ACC112 (cell line): ENCODE measurements around the gene SEPTIN6.
"Not testable (repeated sequence)": the region's sequence is repeated elsewhere in the genome, so short reads cannot be mapped to it uniquely, and the experiment has no call there.

ENCODE experiments used
- H2AFZ ChIP-seq: fragments of 200-600 bp; sonication (generic); one replicate; pipeline ENCODE4 v1.6.0; 2017; ENCODE audit warnings: antibody characterized with exemption, low read length; ENCODE audit not compliant: unreplicated experiment
- H3K27ac ChIP-seq: fragments of 200-600 bp; sonication (generic); 2 replicates; pipeline ENCODE4 v1.5.1; 2014; ENCODE audit warnings: low read depth, mild to moderate bottlenecking, antibody characterized with exemption, low read length, moderate library complexity
- H3K27me3 ChIP-seq: fragments of 200-600 bp; sonication (generic); 2 replicates; pipeline ENCODE4 v1.6.1; 2014; ENCODE audit warnings: mild to moderate bottlenecking, antibody characterized with exemption, low read length, moderate library complexity, mixed read lengths; ENCODE audit not compliant: insufficient read depth
- H3K36me3 ChIP-seq: fragments of 200-600 bp; sonication (generic); 2 replicates; pipeline ENCODE4 v1.6.1; 2016; ENCODE audit warnings: mild to moderate bottlenecking, antibody characterized with exemption, low read length, moderate library complexity, mixed read lengths; ENCODE audit not compliant: insufficient read depth
- H3K4me1 ChIP-seq: fragments of 200-600 bp; sonication (generic); one replicate; pipeline ENCODE4 v1.6.1; 2016; ENCODE audit warnings: low read length, mixed read lengths; ENCODE audit not compliant: insufficient read depth, unreplicated experiment, control insufficient read depth
- H3K4me3 ChIP-seq: fragments of 200-600 bp; sonication (generic); 2 replicates; pipeline ENCODE4 v1.5.1; 2014; ENCODE audit warnings: mild to moderate bottlenecking, low read depth, low read length
- H3K79me2 ChIP-seq: fragments of 200-600 bp; sonication (generic); one replicate; pipeline ENCODE4 v1.6.0; 2016; ENCODE audit warnings: low read length; ENCODE audit not compliant: control insufficient read depth, unreplicated experiment, insufficient read depth

SEPTIN6 gene

DNA sequence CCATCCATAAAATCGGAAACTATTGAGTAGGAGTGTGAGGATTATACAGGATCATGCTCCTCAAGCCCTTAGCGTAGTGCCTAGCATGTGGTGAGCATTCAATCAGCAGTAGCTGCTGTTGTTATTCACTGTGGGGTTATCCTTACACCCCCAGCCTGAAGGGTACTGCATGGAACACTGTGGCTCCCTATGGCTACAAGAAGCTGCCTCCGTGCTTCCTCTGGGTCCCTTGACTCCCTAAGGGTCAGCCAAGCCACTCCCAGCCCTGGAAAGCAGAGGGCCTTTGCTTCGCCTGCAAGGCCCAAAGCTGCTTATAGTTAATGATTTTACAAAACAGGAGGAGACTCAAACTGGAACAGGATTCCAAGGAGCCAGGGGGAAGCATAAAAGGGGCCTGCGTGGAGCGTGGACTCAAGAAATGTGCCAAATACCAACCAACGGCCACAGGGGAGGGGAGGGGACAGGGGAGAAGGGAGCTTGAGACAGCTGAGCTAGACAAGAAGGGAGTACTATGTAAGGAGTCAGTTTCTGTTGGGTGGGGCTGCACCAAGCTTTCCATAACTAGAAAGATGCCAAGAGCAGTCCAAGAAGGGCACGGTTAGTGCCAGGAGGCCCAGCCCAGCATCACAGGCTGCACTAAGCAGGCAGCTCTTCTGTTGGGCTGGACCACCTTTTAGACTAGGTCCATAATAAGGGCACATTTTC, 15.9 kb downstream of the SEPTIN6 start:
- Histone ChIP-seq H3K27me3 (no peaks in the 10 kb centered on the region), H3K4me3 (no peak overlapping the region), H3K79me2 (no peaks in the 10 kb centered on the region), H3K4me1 (no peaks in the 10 kb centered on the region), H3K36me3 (no peaks in the 10 kb centered on the region), H2AFZ (no peak overlapping the region), H3K27ac (no peak overlapping the region)

DNA sequence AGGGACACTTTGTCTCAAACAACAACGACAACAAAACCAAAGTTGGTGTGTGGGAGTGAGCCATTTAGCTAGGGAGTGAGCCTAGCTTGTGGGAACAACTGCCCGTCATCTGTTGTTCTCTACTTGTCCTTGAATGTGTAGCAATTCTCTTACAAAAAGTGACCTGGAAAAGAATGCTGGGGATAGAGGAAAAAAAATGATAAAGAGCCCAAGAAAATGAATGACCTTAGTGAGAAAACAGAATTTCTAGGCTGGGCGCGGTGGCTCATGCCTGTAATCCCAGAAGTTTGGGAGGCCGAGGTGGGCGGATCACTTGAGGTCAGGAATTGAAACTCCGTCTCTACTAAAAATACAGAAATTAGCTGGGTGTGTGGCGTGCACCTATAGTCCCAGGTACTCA, 19.6 kb downstream of the SEPTIN6 start:
- Histone ChIP-seq H3K79me2 (no peaks in the 10 kb centered on the region), H3K36me3 (no peaks in the 10 kb centered on the region), H3K4me1 (no peaks in the 10 kb centered on the region)

DNA sequence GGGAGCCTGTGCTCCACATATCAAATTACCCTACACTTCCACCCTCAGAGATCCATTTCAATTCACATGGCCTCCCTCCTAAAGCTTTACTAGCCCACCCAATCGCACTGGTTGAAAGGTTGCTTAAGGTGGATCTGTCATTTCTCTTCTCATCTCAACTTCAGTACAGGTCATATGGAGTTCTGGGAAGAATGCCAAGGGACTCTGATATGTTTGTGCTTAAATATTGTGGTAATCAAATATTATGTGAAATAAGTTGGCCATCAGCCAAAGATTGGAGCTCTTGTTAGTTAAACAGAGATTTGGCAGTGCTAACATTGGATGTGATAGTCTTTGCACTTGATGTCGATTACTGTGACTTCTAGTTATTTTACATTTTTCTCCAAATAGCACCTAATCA, 20.5 kb downstream of the SEPTIN6 start:
- H3K36me3 ChIP-seq: no peaks in the 10 kb centered on the region
- H3K4me1 ChIP-seq: no peaks in the 10 kb centered on the region
- H3K79me2 ChIP-seq: no peaks in the 10 kb centered on the region
- no peak overlapping the region for H3K4me3 ChIP-seq
- no peaks in the 10 kb centered on the region for H3K27me3 ChIP-seq
- no peak overlapping the region for H3K27ac ChIP-seq
- no peak overlapping the region for H2AFZ ChIP-seq

More for the DNA sequence above, 19.6 kb downstream of the SEPTIN6 start:
- Histone ChIP-seq H3K27me3 (no peaks in the 10 kb centered on the region), H2AFZ (no peak overlapping the region), H3K4me3 (no peak overlapping the region), H3K27ac (no peak overlapping the region)

DNA sequence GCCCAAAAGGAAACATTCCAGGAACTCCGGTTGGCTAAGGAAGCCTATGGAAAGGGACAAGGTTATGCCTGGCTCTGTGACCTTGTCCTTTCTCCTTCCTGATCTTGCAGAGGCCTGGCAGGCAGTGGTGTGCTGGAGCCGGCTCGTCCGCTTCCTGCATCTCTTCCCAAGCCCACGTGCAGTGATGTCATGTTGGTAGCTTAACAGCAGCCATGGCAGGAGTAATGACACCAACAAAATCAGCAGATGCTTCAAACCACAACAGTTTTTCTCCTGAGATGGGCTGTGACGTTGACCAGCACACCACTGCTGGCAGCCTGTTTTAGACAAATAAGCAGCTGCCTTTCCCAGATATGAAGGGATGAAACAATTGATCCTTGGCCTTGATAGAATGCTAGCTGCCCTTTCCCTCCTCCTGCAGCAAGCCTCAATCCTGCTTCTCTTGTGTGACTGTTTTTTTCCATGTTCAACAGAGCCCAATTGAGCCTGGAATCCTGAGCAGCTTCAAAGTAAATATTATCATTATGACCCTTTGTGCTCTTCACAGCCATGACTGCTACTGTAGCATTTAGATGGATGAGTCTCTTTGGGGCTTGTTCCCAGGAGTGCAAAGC, 23.4 kb downstream of the SEPTIN6 start:
- H3K27ac ChIP-seq: no peak overlapping the region
- H3K27me3 ChIP-seq: no peaks in the 10 kb centered on the region
- no peak overlapping the region for H3K4me3 ChIP-seq
- H3K4me1 ChIP-seq: no peaks in the 10 kb centered on the region
- H3K79me2 ChIP-seq: no peaks in the 10 kb centered on the region
- H3K36me3 ChIP-seq: no peaks in the 10 kb centered on the region
- no peak overlapping the region for H2AFZ ChIP-seq

DNA sequence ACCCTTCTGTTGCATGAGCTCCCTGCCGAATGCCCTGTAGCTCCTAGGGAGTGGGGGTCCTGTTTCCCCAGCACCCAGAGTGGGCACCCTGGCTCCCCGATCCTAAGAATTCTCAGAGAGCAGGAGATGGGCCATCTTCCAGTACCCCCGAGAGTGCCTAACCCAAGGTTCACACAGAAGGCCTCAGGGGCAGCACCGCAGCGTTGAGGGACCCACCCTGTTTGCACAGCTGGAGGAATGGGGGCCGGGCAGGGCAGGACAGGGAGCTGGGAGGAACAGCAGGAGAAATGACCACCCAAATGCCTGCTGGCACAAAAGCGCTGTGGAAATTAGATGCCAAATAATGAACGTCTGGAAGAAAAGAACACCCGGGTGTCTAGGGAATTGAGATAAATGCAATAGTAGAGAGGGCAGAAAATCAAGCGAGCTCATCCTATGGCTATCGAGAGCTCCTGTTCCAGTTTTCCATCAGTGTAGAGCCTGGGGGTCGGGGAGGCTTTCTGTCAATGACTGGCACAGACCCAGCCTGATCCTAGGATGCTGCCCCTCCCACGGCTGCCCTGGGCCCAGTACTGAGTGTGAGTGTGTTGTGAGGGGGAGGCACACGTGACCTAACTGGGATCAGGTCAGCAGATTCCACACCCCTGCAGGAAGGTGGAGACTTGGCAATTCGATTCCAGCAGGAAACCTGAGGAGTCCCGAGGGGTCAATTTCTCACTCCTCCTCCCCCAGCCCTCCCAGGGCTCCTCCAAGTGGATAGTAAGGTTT, 25.7 kb downstream of the SEPTIN6 start:
- Histone ChIP-seq H3K27me3 (no peaks in the 10 kb centered on the region), H3K27ac (no peak overlapping the region), H3K36me3 (no peaks in the 10 kb centered on the region), H3K79me2 (no peaks in the 10 kb centered on the region), H2AFZ (no peak overlapping the region), H3K4me3 (no peak overlapping the region), H3K4me1 (no peaks in the 10 kb centered on the region)

DNA sequence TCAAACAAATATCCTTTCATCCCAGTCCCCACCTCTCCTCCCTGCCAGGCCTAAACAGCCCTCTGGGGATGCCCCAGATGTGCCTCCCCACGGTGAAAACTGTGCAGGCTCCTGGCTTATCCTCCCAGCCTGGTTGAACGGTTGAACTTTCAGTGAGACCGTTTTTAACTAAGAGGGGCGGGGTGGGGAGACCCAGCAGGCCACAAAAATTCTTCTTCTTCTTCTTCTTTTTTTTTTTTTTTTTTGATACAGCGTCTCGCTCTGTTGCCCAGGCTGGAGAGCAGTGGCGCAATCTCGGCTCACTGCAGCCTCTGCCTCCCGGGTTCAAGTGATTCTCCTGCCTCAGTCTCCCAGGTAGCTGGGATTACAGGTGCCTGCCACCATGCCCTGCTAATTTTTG, 28.1 kb downstream of the SEPTIN6 start:
- H3K27me3 ChIP-seq, H3K4me1 ChIP-seq, H2AFZ ChIP-seq, H3K36me3 ChIP-seq, H3K4me3 ChIP-seq, H3K79me2 ChIP-seq, H3K27ac ChIP-seq: not testable (repeated sequence)

DNA sequence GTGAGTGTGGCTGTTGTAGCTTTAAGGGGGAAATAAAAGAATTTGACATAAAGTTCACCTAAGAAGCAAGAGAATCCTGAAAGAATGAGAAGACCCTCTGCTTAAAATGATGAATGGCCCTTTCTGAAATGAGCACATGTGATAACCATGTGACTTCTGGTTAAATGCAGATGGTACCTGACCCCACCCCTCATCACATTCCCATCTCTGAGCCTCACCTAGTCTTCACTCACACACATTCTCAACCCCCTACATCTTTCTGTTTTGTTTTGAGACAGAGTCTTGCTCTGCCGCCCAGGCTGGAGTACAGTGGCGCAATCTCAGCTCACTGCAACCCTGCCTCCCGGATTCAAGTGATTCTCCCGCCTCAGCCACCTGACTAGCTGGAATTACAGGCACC, 31.5 kb downstream of the SEPTIN6 start:
- no peaks in the 10 kb centered on the region for H3K79me2 ChIP-seq
- H3K4me1 ChIP-seq: no peaks in the 10 kb centered on the region
- no peak overlapping the region for H2AFZ ChIP-seq
- no peaks in the 10 kb centered on the region for H3K36me3 ChIP-seq
- no peaks in the 10 kb centered on the region for H3K27me3 ChIP-seq
- H3K4me3 ChIP-seq: no peak overlapping the region
- H3K27ac ChIP-seq: no peak overlapping the region

DNA sequence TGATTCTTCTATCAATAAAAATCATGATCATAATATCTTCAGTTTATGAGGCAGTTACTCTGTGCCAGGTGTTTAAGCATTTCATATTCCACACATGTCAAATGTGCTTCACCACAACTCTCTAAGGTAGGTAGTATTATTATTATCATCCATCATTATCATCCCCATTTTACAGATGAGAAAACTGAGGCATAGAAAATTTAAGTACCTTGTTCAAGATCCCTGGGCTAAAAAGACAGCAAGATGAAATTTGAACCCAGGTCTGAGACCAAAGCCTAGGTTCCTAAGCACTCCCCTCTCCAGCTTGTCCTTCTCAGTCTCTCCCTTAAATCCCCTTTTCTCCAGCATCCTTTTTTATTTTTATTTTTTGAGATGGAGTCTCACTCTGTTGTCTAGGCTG, 33.4 kb downstream of the SEPTIN6 start:
- no peak overlapping the region for H2AFZ ChIP-seq
- H3K4me1 ChIP-seq: peaks cover 11% of the 10 kb centered on the region
- no peak overlapping the region for H3K27ac ChIP-seq
- no peak overlapping the region for H3K4me3 ChIP-seq
- no peaks in the 10 kb centered on the region for H3K79me2 ChIP-seq
- no peaks in the 10 kb centered on the region for H3K36me3 ChIP-seq
- H3K27me3 ChIP-seq: no peaks in the 10 kb centered on the region

DNA sequence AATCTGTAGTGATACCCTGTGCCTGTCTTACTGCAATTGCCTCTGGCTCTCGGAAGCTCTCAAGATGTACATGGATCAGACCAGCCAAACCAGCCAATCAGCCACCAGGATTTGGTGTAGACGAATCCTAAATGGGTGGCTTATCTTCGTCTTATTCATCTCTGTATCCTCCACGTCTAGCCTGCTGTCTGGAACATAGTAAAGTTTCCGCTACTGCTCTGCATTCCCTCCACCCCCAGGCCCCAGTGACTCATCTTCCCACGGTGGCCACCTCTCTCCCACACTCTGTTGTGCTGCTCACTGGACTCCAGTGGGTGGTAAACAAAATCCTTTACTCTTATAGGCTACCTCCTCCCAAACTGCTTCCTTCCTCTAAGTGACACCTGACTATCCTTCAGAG, 37.8 kb downstream of the SEPTIN6 start:
- H3K4me1 ChIP-seq: peaks cover 14% of the 10 kb centered on the region
- no peaks in the 10 kb centered on the region for H3K36me3 ChIP-seq
- H3K27me3 ChIP-seq: no peaks in the 10 kb centered on the region
- H3K79me2 ChIP-seq: no peaks in the 10 kb centered on the region
- no peak overlapping the region for H2AFZ ChIP-seq
- no peak overlapping the region for H3K4me3 ChIP-seq
- peak overlapping the region; percentile 53; the same call in 1 of the 2 replicates for H3K27ac ChIP-seq

DNA sequence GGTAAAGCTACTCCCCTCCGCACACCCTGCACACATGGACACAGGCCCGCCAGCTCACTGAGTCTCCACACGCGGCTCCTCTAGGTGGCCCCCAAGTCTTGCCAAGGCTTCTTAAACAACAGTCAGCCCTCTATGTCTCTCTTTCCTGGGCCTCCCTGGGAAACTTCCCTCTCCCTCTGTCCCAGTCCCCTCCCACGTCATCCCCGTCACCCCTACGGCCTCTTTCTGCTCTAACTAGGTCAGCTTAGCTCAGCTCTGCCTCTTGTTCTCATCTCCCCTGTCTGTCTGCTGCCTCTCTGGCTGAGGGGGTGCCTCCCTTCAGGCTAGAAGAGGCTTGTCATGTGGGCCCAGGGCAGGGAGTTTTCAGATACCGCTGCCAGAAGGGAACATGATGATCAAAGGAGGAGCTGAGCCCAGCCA, 38.8 kb downstream of the SEPTIN6 start:
- Histone ChIP-seq H3K4me1 (peaks cover 14% of the 10 kb centered on the region), H3K4me3 (no peak overlapping the region), H3K79me2 (no peaks in the 10 kb centered on the region), H3K27me3 (no peaks in the 10 kb centered on the region), H3K36me3 (no peaks in the 10 kb centered on the region), H3K27ac (no peak overlapping the region), H2AFZ (no peak overlapping the region)

DNA sequence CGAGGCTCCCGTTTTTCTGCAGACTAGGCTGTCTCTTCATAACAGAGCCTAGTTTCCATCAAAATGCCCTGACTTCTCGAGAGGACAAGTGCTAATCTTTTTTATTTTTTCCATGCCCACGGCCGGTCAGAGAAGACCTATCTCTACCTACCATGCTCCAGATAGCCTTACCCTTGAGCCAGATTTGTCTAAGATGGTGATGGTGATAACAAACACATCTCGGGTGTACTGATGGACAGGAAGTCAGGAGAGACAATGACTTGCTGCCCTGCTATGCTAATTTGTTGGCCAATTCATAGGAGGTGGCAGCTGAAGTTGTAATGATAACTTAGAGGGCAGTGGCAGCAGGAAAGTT, 44.6 kb downstream of the SEPTIN6 start:
- Histone ChIP-seq H3K27ac (no peak overlapping the region), H3K4me1 (no peaks in the 10 kb centered on the region), H3K4me3 (no peak overlapping the region), H3K79me2 (no peaks in the 10 kb centered on the region), H2AFZ (no peak overlapping the region), H3K36me3 (no peaks in the 10 kb centered on the region), H3K27me3 (no peaks in the 10 kb centered on the region)
